CD4-positive, alpha-beta T cell treated with Interleukin-4 for 4 hours (primary cell): ENCODE measurements around the gene GUCY2C.

Experiments used
- DNase-seq: peaks from one replicate; pipeline ENCODE4 v3.0.0-alpha.2; 2020

GUCY2C gene

GRCh38 chr12:14619741-14620501, 76.5 kb downstream of the GUCY2C start:
- DNase-seq: no peak

- DNase-seq: no peak
These were observed 77.4 kb downstream of the GUCY2C start for GRCh38 chr12:14618983-14619382.

GRCh38 chr12:14614704-14615121, 81.7 kb downstream of the GUCY2C start:
- peak; percentile 11 for DNase-seq

- DNase-seq: peak; percentile 10
These were observed 82.7 kb downstream of the GUCY2C start for GRCh38 chr12:14613718-14614117.

- no peak for DNase-seq
These were observed 83.4 kb downstream of the GUCY2C start for GRCh38 chr12:14612898-14613445.

- DNase-seq: no peak
These were observed 84.1 kb downstream of the GUCY2C start for GRCh38 chr12:14612250-14612649.

- DNase-seq: no peak
These were observed 84.7 kb downstream of the GUCY2C start for GRCh38 chr12:14611640-14612203.

GRCh38 chr12:14607568-14607967, 88.8 kb downstream of the GUCY2C start:
- DNase-seq: no peak

GRCh38 chr12:14605401-14605989, 90.9 kb downstream of the GUCY2C start:
- DNase-seq: no peak

GRCh38 chr12:14601692-14602478, 94.5 kb downstream of the GUCY2C start:
- no peak for DNase-seq

- DNase-seq: no peak
These were observed 98.9 kb downstream of the GUCY2C start for GRCh38 chr12:14597480-14597879.

GRCh38 chr12:14591719-14592118, 104.7 kb downstream of the GUCY2C start:
- DNase-seq: no peak

GRCh38 chr12:14589169-14590004, 107.0 kb downstream of the GUCY2C start:
- no peak for DNase-seq

GRCh38 chr12:14588571-14588970, 107.8 kb downstream of the GUCY2C start:
- DNase-seq: no peak

- no peak for DNase-seq
These were observed 117.8 kb downstream of the GUCY2C start for GRCh38 chr12:14578646-14579045.

- peak; percentile 31 for DNase-seq
These were observed 119.1 kb downstream of the GUCY2C start for GRCh38 chr12:14577344-14577743.

- DNase-seq: no peak
These were observed 119.5 kb downstream of the GUCY2C start for GRCh38 chr12:14576896-14577295.

GRCh38 chr12:14575585-14575984, 120.8 kb downstream of the GUCY2C start:
- DNase-seq: no peak

GRCh38 chr12:14573118-14573517, 123.3 kb downstream of the GUCY2C start:
- no peak for DNase-seq

- DNase-seq: no peak
These were observed 124.0 kb downstream of the GUCY2C start for GRCh38 chr12:14572401-14572800.

GRCh38 chr12:14571779-14572178, 124.6 kb downstream of the GUCY2C start:
- no peak for DNase-seq

- no peak for DNase-seq
These were observed 126.2 kb downstream of the GUCY2C start for GRCh38 chr12:14570231-14570630.
